GM12875 (cell line): Measurements from ENCODE around the gene CADPS.

Experiments used
- H3K4me3 ChIP-seq: one replicate; pipeline ENCODE4 v1.5.1; 2011; ENCODE audit warnings: low read depth, low read length, control low read depth
- TF ChIP-seq, protein P1 (sequence below): IDR thresholded peaks from 2 replicates; pipeline ENCODE4 v1.5.1; 2011; ENCODE audit warnings: low read depth, mild to moderate bottlenecking, control low read depth, inconsistent platforms, low read length, moderate library complexity, borderline replicate concordance; ENCODE audit not compliant: insufficient read depth

CADPS gene

DNA sequence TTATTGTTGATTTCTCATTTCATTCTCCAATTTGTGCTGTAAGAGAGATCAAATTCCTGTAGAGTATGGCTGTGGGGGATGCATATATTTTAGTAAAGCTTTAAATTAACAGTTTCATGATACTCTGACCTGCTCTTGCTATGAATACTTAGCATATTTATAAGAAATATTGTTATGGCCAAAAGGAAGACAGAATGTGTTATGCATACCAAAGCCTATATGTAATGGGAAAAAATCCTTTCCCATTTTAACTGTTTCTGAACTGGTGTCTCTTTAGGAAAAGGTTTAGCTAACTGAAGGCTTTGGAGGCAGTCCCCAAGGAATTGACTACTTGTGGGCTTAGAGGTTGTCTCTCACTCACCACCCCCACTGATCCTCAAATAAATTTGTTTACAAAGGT is 59.2 kb downstream of the CADPS start:
- H3K4me3 ChIP-seq, result no peak overlapping the region
- TF ChIP-seq, protein P1, sequence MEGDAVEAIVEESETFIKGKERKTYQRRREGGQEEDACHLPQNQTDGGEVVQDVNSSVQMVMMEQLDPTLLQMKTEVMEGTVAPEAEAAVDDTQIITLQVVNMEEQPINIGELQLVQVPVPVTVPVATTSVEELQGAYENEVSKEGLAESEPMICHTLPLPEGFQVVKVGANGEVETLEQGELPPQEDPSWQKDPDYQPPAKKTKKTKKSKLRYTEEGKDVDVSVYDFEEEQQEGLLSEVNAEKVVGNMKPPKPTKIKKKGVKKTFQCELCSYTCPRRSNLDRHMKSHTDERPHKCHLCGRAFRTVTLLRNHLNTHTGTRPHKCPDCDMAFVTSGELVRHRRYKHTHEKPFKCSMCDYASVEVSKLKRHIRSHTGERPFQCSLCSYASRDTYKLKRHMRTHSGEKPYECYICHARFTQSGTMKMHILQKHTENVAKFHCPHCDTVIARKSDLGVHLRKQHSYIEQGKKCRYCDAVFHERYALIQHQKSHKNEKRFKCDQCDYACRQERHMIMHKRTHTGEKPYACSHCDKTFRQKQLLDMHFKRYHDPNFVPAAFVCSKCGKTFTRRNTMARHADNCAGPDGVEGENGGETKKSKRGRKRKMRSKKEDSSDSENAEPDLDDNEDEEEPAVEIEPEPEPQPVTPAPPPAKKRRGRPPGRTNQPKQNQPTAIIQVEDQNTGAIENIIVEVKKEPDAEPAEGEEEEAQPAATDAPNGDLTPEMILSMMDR, result no peak

DNA sequence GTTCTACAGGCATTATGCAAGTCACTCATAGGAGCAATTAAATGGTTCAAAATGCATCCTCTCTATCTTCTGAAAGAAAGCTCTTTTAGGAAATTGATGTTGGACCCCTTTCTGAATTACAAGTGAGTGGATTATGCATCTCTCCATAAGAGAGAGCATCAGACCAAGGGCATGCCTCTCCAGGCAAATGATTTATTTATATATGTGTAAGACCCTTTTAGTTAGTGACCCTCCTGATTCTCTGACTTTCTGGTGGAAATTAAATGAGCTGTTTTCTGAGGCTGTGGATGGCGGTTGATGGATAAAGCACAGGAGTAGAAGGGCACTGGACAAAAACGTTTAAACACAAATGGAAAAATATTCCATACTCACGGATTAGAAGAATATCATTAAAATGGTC is 62.6 kb downstream of the CADPS start:
- TF ChIP-seq, protein P1, result no peak
- no peak overlapping the region for H3K4me3 ChIP-seq

GRCh38 chr3:62811119-62811518 is 64.1 kb downstream of the CADPS start:
- TF ChIP-seq, protein P1, result no peak
- no peak overlapping the region for H3K4me3 ChIP-seq

DNA sequence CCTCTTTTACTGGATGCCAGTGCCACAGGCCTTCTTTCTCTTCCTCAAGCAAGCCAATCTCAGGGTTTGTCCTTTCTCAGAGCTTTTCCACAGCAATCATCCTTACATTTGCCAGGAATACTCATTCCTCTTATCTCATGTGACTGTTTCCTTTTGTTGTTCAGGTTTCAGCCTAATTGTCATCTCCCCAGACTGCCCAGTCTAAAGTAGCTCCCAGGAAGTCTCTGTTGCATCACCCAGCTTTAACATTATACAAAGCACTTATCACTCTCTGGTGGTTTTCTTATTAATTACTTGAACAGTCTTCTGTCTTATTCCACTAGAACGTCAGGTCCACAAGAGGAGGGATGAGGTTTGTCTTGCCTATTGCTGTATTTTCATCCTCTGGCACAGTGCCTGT is 65.8 kb downstream of the CADPS start:
- TF ChIP-seq, protein P1, result no peak
- no peak overlapping the region for H3K4me3 ChIP-seq

- H3K4me3 ChIP-seq, result no peak overlapping the region
- TF ChIP-seq, protein P1, result no peak
Observed at GRCh38 chr3:62805580-62806277, 69.5 kb downstream of the CADPS start.

DNA sequence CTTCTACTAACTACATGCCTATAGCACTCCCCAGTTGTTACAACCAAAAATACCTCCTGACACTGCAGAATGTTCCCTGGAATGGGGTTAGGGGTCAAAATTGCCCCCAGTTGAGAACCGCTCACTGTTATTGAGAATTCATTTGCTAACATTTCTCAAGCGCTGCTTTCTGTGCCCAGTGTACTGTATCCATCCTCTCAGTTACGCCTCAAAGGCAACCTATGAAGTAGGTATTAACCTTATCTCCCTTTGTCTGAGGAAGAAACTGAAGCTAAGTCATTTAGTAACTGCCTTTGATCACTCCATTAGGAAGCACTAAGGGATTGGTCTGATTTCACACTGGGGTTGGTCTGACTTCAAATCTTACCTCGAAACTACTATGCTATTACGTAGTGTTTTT is 70.1 kb downstream of the CADPS start:
- TF ChIP-seq, protein P1, result no peak
- no peak overlapping the region for H3K4me3 ChIP-seq

- TF ChIP-seq, protein P1, result no peak
- H3K4me3 ChIP-seq, result no peak overlapping the region
Observed at GRCh38 chr3:62803276-62803675, 71.9 kb downstream of the CADPS start.
